H9 (cell line): ENCODE data around the gene SHANK1. TPM values are rescaled to one million over a fixed set of nuclear protein-coding genes. Genes with fewer than 3 reads are reported as not detected.

ENCODE experiments used
- DNase-seq: peaks from one replicate; pipeline ENCODE4 v3.0.0-alpha.2; 2017
- H2AFZ ChIP-seq: one replicate; pipeline ENCODE4 v1.6.1; 2013; ENCODE audit warnings: mild to moderate bottlenecking, low read length, control low read depth, moderate library complexity
- H2AK5ac ChIP-seq: 2 replicates; pipeline ENCODE4 v1.6.1; 2013; ENCODE audit warnings: low read length, control low read depth, mixed read lengths; ENCODE audit not compliant: insufficient read length
- H2BK120ac ChIP-seq: one replicate; pipeline ENCODE4 v1.6.1; 2013; ENCODE audit warnings: low read depth, mild to moderate bottlenecking, low read length, control low read depth, inconsistent platforms; ENCODE audit not compliant: poor library complexity, severe bottlenecking
- H2BK12ac ChIP-seq: 2 replicates; pipeline ENCODE4 v1.6.1; 2013; ENCODE audit warnings: low read length, control low read depth, mixed read lengths, low read depth; ENCODE audit not compliant: insufficient read length
- H2BK15ac ChIP-seq: 2 replicates; pipeline ENCODE4 v1.6.1; 2013; ENCODE audit warnings: low read depth, low read length, control low read depth
- H2BK20ac ChIP-seq: one replicate; pipeline ENCODE4 v1.6.1; 2013; ENCODE audit warnings: low read depth, mild to moderate bottlenecking, low read length, control low read depth, inconsistent platforms; ENCODE audit not compliant: poor library complexity, severe bottlenecking
- H2BK5ac ChIP-seq: 2 replicates; pipeline ENCODE4 v1.6.1; 2013; ENCODE audit warnings: low read length, control low read depth, mixed read lengths; ENCODE audit not compliant: insufficient read length
- H3K14ac ChIP-seq: 2 replicates; pipeline ENCODE4 v1.6.1; 2013; ENCODE audit warnings: low read length, control low read depth; ENCODE audit not compliant: insufficient read depth
- H3K18ac ChIP-seq: 2 replicates; pipeline ENCODE4 v1.6.1; 2013; ENCODE audit warnings: low read depth, mild to moderate bottlenecking, mixed read lengths, low read length, control low read depth; ENCODE audit not compliant: insufficient read length
- H3K23ac ChIP-seq: 2 replicates; pipeline ENCODE4 v1.6.1; 2013; ENCODE audit warnings: low read length, control low read depth, mixed read lengths, low read depth; ENCODE audit not compliant: insufficient read length
- H3K23me2 ChIP-seq: 2 replicates; pipeline ENCODE4 v1.6.1; 2013; ENCODE audit warnings: low read depth, mild to moderate bottlenecking, mixed read lengths, low read length, control low read depth; ENCODE audit not compliant: insufficient read length, poor library complexity, severe bottlenecking
- H3K27ac ChIP-seq: 2 replicates; pipeline ENCODE4 v1.5.1; 2013; ENCODE audit warnings: low read length, control low read depth, mixed read lengths, low read depth; ENCODE audit not compliant: insufficient read length
- H3K27me3 ChIP-seq: 2 replicates; pipeline ENCODE4 v1.6.1; 2013; ENCODE audit warnings: low read length, control low read depth, inconsistent platforms; ENCODE audit not compliant: insufficient read depth
- H3K4ac ChIP-seq: 2 replicates; pipeline ENCODE4 v1.6.1; 2013; ENCODE audit warnings: low read depth, mild to moderate bottlenecking, control low read depth, inconsistent platforms, low read length, moderate library complexity
- H3K4me1 ChIP-seq: 2 replicates; pipeline ENCODE4 v1.6.1; 2013; ENCODE audit warnings: low read length, control low read depth, inconsistent platforms; ENCODE audit not compliant: insufficient read depth
- H3K4me2 ChIP-seq: 2 replicates; pipeline ENCODE4 v1.6.1; 2013; ENCODE audit warnings: low read length, control low read depth, mixed read lengths; ENCODE audit not compliant: insufficient read length, insufficient read depth
- H3K56ac ChIP-seq: 2 replicates; pipeline ENCODE4 v1.6.1; 2013; ENCODE audit warnings: low read depth, mild to moderate bottlenecking, mixed read lengths, low read length, control low read depth; ENCODE audit not compliant: insufficient read length
- H3K79me1 ChIP-seq: 2 replicates; pipeline ENCODE4 v1.6.1; 2013; ENCODE audit warnings: low read depth, mild to moderate bottlenecking, moderate library complexity, low read length, control low read depth, inconsistent platforms; ENCODE audit not compliant: insufficient read depth, poor library complexity, severe bottlenecking
- H3K79me2 ChIP-seq: 2 replicates; pipeline ENCODE4 v1.6.1; 2013; ENCODE audit warnings: low read length, control low read depth, inconsistent platforms; ENCODE audit not compliant: insufficient read depth
- H3K9ac ChIP-seq: 2 replicates; pipeline ENCODE4 v1.6.1; 2013; ENCODE audit warnings: low read length, control low read depth, mixed read lengths; ENCODE audit not compliant: insufficient read length; ENCODE audit errors: extremely low read depth
- H3K9me3 ChIP-seq: one replicate; pipeline ENCODE4 v1.6.1; 2013; ENCODE audit warnings: low read depth, low read length, inconsistent platforms; ENCODE audit not compliant: control insufficient read depth
- H3T11ph ChIP-seq: one replicate; pipeline ENCODE4 v1.6.1; 2013; ENCODE audit warnings: mild to moderate bottlenecking, low read length, control low read depth, inconsistent platforms
- H4K20me1 ChIP-seq: one replicate; pipeline ENCODE4 v1.6.1; 2013; ENCODE audit not compliant: control insufficient read depth, insufficient read length, insufficient read depth
- H4K5ac ChIP-seq: 2 replicates; pipeline ENCODE4 v1.6.1; 2013; ENCODE audit warnings: low read depth, mild to moderate bottlenecking, mixed read lengths, low read length, control low read depth; ENCODE audit not compliant: insufficient read length
- H4K8ac ChIP-seq: replicated peaks from 2 replicates; pipeline ENCODE4 v1.6.1; 2013; ENCODE audit warnings: low read length, control low read depth, mixed read lengths, low read depth; ENCODE audit not compliant: insufficient read length
- H4K91ac ChIP-seq: 2 replicates; pipeline ENCODE4 v1.6.1; 2013; ENCODE audit warnings: low read depth, mild to moderate bottlenecking, moderate library complexity, mixed read lengths, low read length, control low read depth; ENCODE audit not compliant: insufficient read length
- H3K27ac Mint-ChIP-seq, 3 experiments: 2 replicates in 2 of 3; 3 replicates in 1 of 3; pipeline ENCODE4 v1.8.0; 2020 to 2021; ENCODE audit warnings: mixed read lengths in 3 of 3, mild to moderate bottlenecking in 1 of 3, moderate library complexity in 1 of 3
- H3K27me3 Mint-ChIP-seq: 2 replicates; pipeline ENCODE4 v1.8.0; 2021; ENCODE audit warnings: low read depth, mild to moderate bottlenecking, moderate library complexity, mixed read lengths
- H3K36me3 Mint-ChIP-seq, 3 experiments: 2 replicates in 2 of 3; 3 replicates in 1 of 3; pipeline ENCODE4 v1.8.0; 2020 to 2021; ENCODE audit warnings: low read depth in 3 of 3, mixed read lengths in 3 of 3; ENCODE audit not compliant: insufficient read depth in 1 of 3
- H3K4me1 Mint-ChIP-seq, 2 experiments: 2 replicates each; pipeline ENCODE4 v1.8.0; 2020; ENCODE audit warnings: mixed read lengths in 2 of 2
- H3K4me3 Mint-ChIP-seq, 2 experiments: 2 replicates in 1 of 2; 3 replicates in 1 of 2; pipeline ENCODE4 v1.8.0; 2020 to 2021; ENCODE audit warnings: mild to moderate bottlenecking in 2 of 2, mixed read lengths in 2 of 2, moderate library complexity in 1 of 2
- H3K9me3 Mint-ChIP-seq, 2 experiments: 2 replicates in 1 of 2; 3 replicates in 1 of 2; pipeline ENCODE4 v1.8.0; 2020; ENCODE audit warnings: mild to moderate bottlenecking in 2 of 2, mixed read lengths in 2 of 2, moderate library complexity in 1 of 2
- CTCF ChIP-seq: fragments of 200-600 bp; sonication (generic); conservative IDR thresholded peaks from 3 replicates; pipeline ENCODE4 v1.8.0; 2021; ENCODE audit warnings: antibody characterized with exemption, mild to moderate bottlenecking
- WGBS: extraction: QIAGEN DNeasy Blood & Tissue Kit; methylation state at CpG from one replicate; pipeline ENCODE4 v1.1.7; 2013; ENCODE audit warnings: missing lambda C conversion rate, low lambda C conversion rate, mixed read lengths; ENCODE audit not compliant: insufficient read length; ENCODE audit errors: extremely low coverage; 5-methylcytosine and 5-hydroxymethylcytosine counted together
- total RNA-seq: library from RNA; stranded (reverse); gene quantifications from 2 replicates; pipeline ENCODE4 v1.2.1, GENCODE V29; 2021

SHANK1 gene
- total RNA-seq, 1 experiment from 2014 or later: 1.7 TPM

- Histone ChIP-seq H4K8ac (no peak overlapping the region), H3T11ph (no peak overlapping the region), H2BK15ac (no peak overlapping the region), H3K18ac (no peak overlapping the region), H3K56ac (no peak overlapping the region), H3K9me3 (no peaks in the 10 kb centered on the region), H2BK20ac (no peak overlapping the region), H2AK5ac (no peak overlapping the region), H2BK5ac (no peak overlapping the region), H2BK120ac (no peak overlapping the region), H4K91ac (no peak overlapping the region), H3K4me1 (peaks cover 9% of the 10 kb centered on the region; the same call in 1 of the 2 replicates), H3K9ac (no peak overlapping the region), H2AFZ (no peak overlapping the region), H3K4me2 (peak overlapping the region; percentile 24), H3K79me1 (no peaks in the 10 kb centered on the region), H3K27me3 (no peaks in the 10 kb centered on the region; the same call in 1 of the 2 replicates), H3K23ac (no peak overlapping the region), H3K4ac (no peak overlapping the region), H4K20me1 (no peaks in the 10 kb centered on the region), H4K5ac (no peak overlapping the region), H3K23me2 (no peaks in the 10 kb centered on the region), H3K14ac (no peak overlapping the region), H3K79me2 (no peaks in the 10 kb centered on the region), H3K27ac (no peak overlapping the region), H2BK12ac (no peak overlapping the region)
- Mint-ChIP-seq H3K4me1 (peaks cover 21 to 38% of the 10 kb centered on the region in 2 experiments), H3K9me3 (no peaks in the 10 kb centered on the region; a peak in 1 of 5 replicates), H3K27me3 (peaks cover 83% of the 10 kb centered on the region), H3K4me3 (peak overlapping the region; percentile 60 to 86), H3K36me3 (no peaks in the 10 kb centered on the region), H3K27ac (no peak overlapping the region)
- DNase-seq: no peak
- no CpG with 5 or more reads among the region's 13 CpGs for WGBS
- no peak for TF ChIP-seq CTCF
Measured at GRCh38 chr19:50717891-50718254, 1.7 kb downstream of the SHANK1 start.
